Neuronal stem cell (in vitro differentiated cells): ENCODE results near the gene SPATA24.

Experiments used
- DNase-seq: peaks from one replicate; pipeline ENCODE4 v3.0.0-alpha.2; 2013; ENCODE audit warnings: low spot score
- H2AFZ ChIP-seq: one replicate; pipeline ENCODE4 v1.6.1; 2013; ENCODE audit warnings: mild to moderate bottlenecking, low read length, inconsistent platforms
- H2AK5ac ChIP-seq: 2 replicates; pipeline ENCODE4 v1.6.1; 2013; ENCODE audit warnings: low read depth, mild to moderate bottlenecking, inconsistent platforms, low read length, moderate library complexity, mixed read lengths
- H2BK120ac ChIP-seq: 2 replicates; pipeline ENCODE4 v1.6.1; 2013; ENCODE audit warnings: low read depth, mild to moderate bottlenecking, inconsistent platforms, low read length, moderate library complexity, mixed read lengths
- H2BK12ac ChIP-seq: one replicate; pipeline ENCODE4 v1.6.1; 2013; ENCODE audit warnings: low read length, inconsistent platforms
- H2BK15ac ChIP-seq: 2 replicates; pipeline ENCODE4 v1.6.1; 2013; ENCODE audit warnings: mild to moderate bottlenecking, low read length, inconsistent platforms, mixed read lengths
- H2BK5ac ChIP-seq: one replicate; pipeline ENCODE4 v1.6.1; 2013; ENCODE audit warnings: inconsistent platforms, mild to moderate bottlenecking, low read length, moderate library complexity
- H3K14ac ChIP-seq: one replicate; pipeline ENCODE4 v1.6.1; 2013; ENCODE audit warnings: low read length, inconsistent platforms
- H3K18ac ChIP-seq: 2 replicates; pipeline ENCODE4 v1.6.1; 2013; ENCODE audit warnings: low read length, inconsistent platforms
- H3K23ac ChIP-seq: 2 replicates; pipeline ENCODE4 v1.6.1; 2013; ENCODE audit warnings: low read depth, mild to moderate bottlenecking, mixed read lengths, low read length, inconsistent platforms; ENCODE audit not compliant: poor library complexity
- H3K27ac ChIP-seq: replicated peaks from 3 replicates; pipeline ENCODE4 v1.5.1; 2013; ENCODE audit warnings: low read length, inconsistent platforms
- H3K27me3 ChIP-seq, 3 experiments: 2 replicates each; pipeline ENCODE4 v1.6.1; 2013; ENCODE audit warnings: low read length in 3 of 3, mild to moderate bottlenecking in 2 of 3, inconsistent platforms in 1 of 3, low read depth in 1 of 3, mixed read lengths in 1 of 3, moderate library complexity in 1 of 3; ENCODE audit not compliant: control insufficient read depth in 3 of 3, insufficient read depth in 3 of 3
- H3K36me3 ChIP-seq, 2 donors: replicated peaks in 1 of 2; 2 replicates each; pipeline ENCODE4 v1.6.1; 2013; ENCODE audit warnings: low read length in 2 of 2; ENCODE audit not compliant: control insufficient read depth in 2 of 2, insufficient read depth in 2 of 2
- H3K4ac ChIP-seq: 2 replicates; pipeline ENCODE4 v1.6.1; 2013; ENCODE audit warnings: inconsistent platforms, mild to moderate bottlenecking, low read length, moderate library complexity
- H3K4me1 ChIP-seq, 2 donors: 1 replicate in 1 of 2; 2 replicates in 1 of 2; pipeline ENCODE4 v1.6.1; 2013; ENCODE audit warnings: low read length in 2 of 2, low read depth in 1 of 2; ENCODE audit not compliant: control insufficient read depth in 2 of 2, insufficient read depth in 1 of 2
- H3K4me2 ChIP-seq: one replicate; pipeline ENCODE4 v1.6.1; 2013; ENCODE audit warnings: mild to moderate bottlenecking, low read length, inconsistent platforms; ENCODE audit not compliant: insufficient read depth, poor library complexity, severe bottlenecking
- H3K4me3 ChIP-seq, 2 donors: 2 replicates each; pipeline ENCODE4 v1.5.1; 2013; ENCODE audit warnings: low read length in 2 of 2, mild to moderate bottlenecking in 2 of 2, inconsistent platforms in 1 of 2, moderate library complexity in 1 of 2
- H3K79me1 ChIP-seq: one replicate; pipeline ENCODE4 v1.6.1; 2013; ENCODE audit warnings: low read depth, mild to moderate bottlenecking, inconsistent platforms, low read length, moderate library complexity
- H3K9ac ChIP-seq: one replicate; pipeline ENCODE4 v1.6.1; 2013; ENCODE audit warnings: mild to moderate bottlenecking, low read depth, low read length, inconsistent platforms; ENCODE audit not compliant: poor library complexity
- H3K9me3 ChIP-seq, 2 donors: replicated peaks in 1 of 2; 2 replicates each; pipeline versions ENCODE3 to v1.6.1; 2013; ENCODE audit warnings: low read length in 2 of 2, mild to moderate bottlenecking in 2 of 2, inconsistent platforms in 1 of 2, low read depth in 1 of 2, mixed read lengths in 1 of 2, moderate library complexity in 1 of 2; ENCODE audit not compliant: control insufficient read depth in 2 of 2, insufficient read depth in 1 of 2
- H4K8ac ChIP-seq: one replicate; pipeline ENCODE4 v1.6.1; 2013; ENCODE audit warnings: low read depth, mild to moderate bottlenecking, inconsistent platforms, low read length, moderate library complexity
- H4K91ac ChIP-seq: one replicate; pipeline ENCODE4 v1.6.1; 2013; ENCODE audit warnings: low read length, low read depth, mild to moderate bottlenecking, inconsistent platforms; ENCODE audit not compliant: poor library complexity
- WGBS, 2 donors: extraction: QIAGEN DNeasy Blood & Tissue Kit; methylation state at CpG; one replicate each; pipeline ENCODE4 v1.1.7; 2013; ENCODE audit warnings: missing lambda C conversion rate in 2 of 2, mixed read lengths in 1 of 2; ENCODE audit not compliant: insufficient read length in 2 of 2, insufficient replicate concordance in 1 of 2; ENCODE audit errors: extremely low coverage in 2 of 2; 5-methylcytosine and 5-hydroxymethylcytosine counted together

Gene SPATA24

DNA sequence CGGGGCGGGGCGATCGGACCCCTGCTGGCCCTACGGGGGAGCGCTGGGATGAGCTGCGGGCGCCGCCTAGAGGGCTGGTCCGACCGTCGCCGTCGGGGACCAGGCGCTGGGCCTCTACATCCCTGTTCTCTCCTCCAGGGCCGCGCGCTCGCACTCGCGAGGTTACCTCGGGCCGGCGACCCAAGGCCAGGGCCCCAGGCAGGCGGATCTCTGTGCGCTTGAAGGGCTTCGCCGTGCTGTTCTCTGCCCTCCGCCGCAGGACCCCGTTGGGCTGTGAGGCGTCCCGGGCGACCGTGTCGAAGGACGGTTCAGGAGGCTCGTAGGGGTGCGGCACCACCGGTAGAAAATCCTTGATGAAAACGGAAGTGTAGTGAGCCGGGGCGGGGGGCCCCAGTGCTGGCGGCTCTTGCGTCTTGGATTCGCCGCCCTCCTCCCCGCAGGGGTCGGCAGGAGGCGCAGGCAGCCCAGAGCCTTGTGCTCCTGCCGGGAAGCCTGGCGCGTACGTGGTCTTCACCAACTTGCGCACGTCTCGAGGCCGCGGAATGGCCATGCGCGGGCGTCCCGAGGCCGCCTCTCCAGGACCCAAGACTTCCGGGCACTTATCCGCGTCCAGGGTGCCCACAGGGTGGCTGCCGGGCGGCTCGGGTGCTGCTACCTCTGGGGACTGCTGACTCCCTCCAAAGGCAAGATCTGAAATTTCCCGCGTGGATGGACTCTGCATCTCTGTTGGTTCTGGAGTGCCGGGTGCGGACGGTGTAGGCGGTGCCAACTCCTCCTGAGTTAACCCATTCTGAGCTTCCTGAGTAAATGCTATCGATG is 11.0 kb downstream of the SPATA24 start:
- DNase-seq = no peak
- H3K36me3 ChIP-seq = no peaks in the 10 kb centered on the region

DNA sequence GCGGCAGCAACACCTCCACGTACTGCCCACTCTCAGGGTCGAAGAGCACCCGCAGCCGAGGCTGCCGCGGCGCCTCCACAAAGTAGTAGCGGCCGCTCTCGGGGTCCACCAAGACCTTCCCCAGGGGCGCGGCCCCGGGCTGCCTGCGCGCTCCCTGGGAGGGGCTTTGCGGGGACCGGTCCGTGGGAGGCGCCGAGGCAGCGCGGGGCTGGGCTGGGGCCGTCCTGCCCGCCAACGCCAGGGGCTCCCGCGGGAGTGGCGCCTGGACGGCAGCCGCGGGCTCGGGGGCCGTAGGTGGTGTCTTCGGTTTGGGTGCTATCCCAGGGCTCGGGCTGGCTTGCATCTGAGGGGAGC is 11.6 kb downstream of the SPATA24 start:
- H3K23ac ChIP-seq = peak overlapping the region; percentile 98
- H4K91ac ChIP-seq = no peak overlapping the region
- H3K4me1 ChIP-seq = peaks cover 2 to 9% of the 10 kb centered on the region in 2 donors
- peak overlapping the region; percentile 87 for H2AFZ ChIP-seq
- H4K8ac ChIP-seq = no peak overlapping the region
- H3K4me2 ChIP-seq = peak overlapping the region; percentile 66
- peak overlapping the region; percentile 58 for H2BK15ac ChIP-seq
- peak overlapping the region; percentile 91 for H2BK120ac ChIP-seq
- no peaks in the 10 kb centered on the region for H3K36me3 ChIP-seq
- H2BK12ac ChIP-seq = peak overlapping the region; percentile 22
- H3K4ac ChIP-seq = no peak overlapping the region
- H3K79me1 ChIP-seq = peaks cover 2% of the 10 kb centered on the region
- H3K9me3 ChIP-seq = peaks cover 0 to 17% of the 10 kb centered on the region in 2 donors
- no peak overlapping the region for H2BK5ac ChIP-seq
- no peak for DNase-seq
- peak overlapping the region; percentile 87 for H3K18ac ChIP-seq
- H3K14ac ChIP-seq = no peak overlapping the region
- peaks cover 25 to 52% (median 46%) of the 10 kb centered on the region in 3 experiments for H3K27me3 ChIP-seq
- H3K27ac ChIP-seq = no peak overlapping the region
- H3K9ac ChIP-seq = peak overlapping the region; percentile 60
- peak overlapping the region; percentile 89 for H2AK5ac ChIP-seq
- WGBS, 2 donors = no CpG with 5 or more reads among the region's 36 CpGs
- peak overlapping the region in 1 of 2 donors; percentile 72 for H3K4me3 ChIP-seq

More for the DNA sequence above, 11.0 kb downstream of the SPATA24 start:
- no peak overlapping the region for H2BK5ac ChIP-seq
- WGBS, 2 donors = no CpG with 5 or more reads among the region's 77 CpGs
- H4K91ac ChIP-seq = no peak overlapping the region
- H3K14ac ChIP-seq = peak overlapping the region; percentile 89
- H3K23ac ChIP-seq = peak overlapping the region; percentile 98
- peak overlapping the region; percentile 88 for H3K9ac ChIP-seq
- peaks cover 0 to 17% of the 10 kb centered on the region in 2 donors for H3K9me3 ChIP-seq
- H3K27ac ChIP-seq = no peak overlapping the region
- H2AK5ac ChIP-seq = peak overlapping the region; percentile 4
- peaks cover under 1 to 9% of the 10 kb centered on the region in 2 donors for H3K4me1 ChIP-seq
- H3K18ac ChIP-seq = peak overlapping the region; percentile 95
- H3K4me3 ChIP-seq = peak overlapping the region; percentile 12 to 72
- peak overlapping the region; percentile 48 for H4K8ac ChIP-seq
- H2BK12ac ChIP-seq = peak overlapping the region; percentile 22
- no peak overlapping the region for H2BK120ac ChIP-seq
- peak overlapping the region; percentile 85 for H2BK15ac ChIP-seq
- peaks cover 25 to 52% (median 46%) of the 10 kb centered on the region in 3 experiments for H3K27me3 ChIP-seq
- H3K79me1 ChIP-seq = peaks cover 2% of the 10 kb centered on the region
- H2AFZ ChIP-seq = peak overlapping the region; percentile 87
- H3K4ac ChIP-seq = no peak overlapping the region
- peak overlapping the region; percentile 66 for H3K4me2 ChIP-seq

DNA sequence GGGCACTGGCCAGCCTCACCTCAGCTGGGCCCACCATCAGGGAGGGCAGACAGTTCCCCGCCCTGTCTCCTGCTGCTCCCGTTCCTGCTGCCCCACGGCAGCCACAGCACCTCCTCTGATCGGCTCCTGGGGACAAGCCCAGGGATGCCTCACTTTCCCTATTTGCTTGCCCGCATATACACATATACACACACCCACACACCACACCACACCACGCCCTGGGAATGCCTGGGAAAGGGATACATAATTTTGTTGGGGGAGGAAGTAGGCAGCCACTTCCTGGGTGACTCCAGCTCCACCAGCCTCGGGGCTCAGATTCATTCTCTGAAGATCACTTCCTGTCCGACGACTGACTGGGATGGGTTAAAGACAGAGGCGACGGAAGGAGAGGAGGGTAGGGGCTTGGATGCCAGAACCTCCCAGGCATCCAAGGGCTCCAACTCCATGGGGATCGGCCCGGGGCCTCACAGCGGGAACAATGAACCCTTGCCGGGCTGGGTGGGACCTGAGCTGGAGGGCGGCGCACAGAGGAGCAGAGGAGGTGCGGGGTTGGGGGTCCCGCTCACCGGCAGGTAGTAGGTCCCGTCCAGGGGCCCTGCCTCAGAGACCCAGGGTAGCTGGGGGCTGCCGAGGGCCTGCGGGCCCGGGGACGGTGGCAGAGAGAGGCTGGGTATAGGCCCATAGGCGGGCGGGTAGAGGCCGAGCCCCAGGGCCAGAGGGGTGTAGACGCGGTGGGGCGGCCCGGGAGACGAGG is 12.1 kb downstream of the SPATA24 start:
- H2AK5ac ChIP-seq = peak overlapping the region; percentile 89
- no peak overlapping the region for H3K27ac ChIP-seq
- H3K4me1 ChIP-seq = peaks cover 2 to 9% of the 10 kb centered on the region in 2 donors
- peak overlapping the region; percentile 60 for H3K9ac ChIP-seq
- H3K27me3 ChIP-seq = peaks cover 25 to 53% (median 46%) of the 10 kb centered on the region in 3 experiments
- peak overlapping the region; percentile 58 for H2BK15ac ChIP-seq
- H3K14ac ChIP-seq = no peak overlapping the region
- no peaks in the 10 kb centered on the region for H3K36me3 ChIP-seq
- H2BK5ac ChIP-seq = no peak overlapping the region
- H3K79me1 ChIP-seq = peaks cover 2% of the 10 kb centered on the region
- H2AFZ ChIP-seq = no peak overlapping the region
- no peak overlapping the region for H4K91ac ChIP-seq
- H2BK12ac ChIP-seq = peak overlapping the region; percentile 19
- no peak for DNase-seq
- peak overlapping the region; percentile 66 for H3K4me2 ChIP-seq
- H3K9me3 ChIP-seq = peaks cover 0 to 17% of the 10 kb centered on the region in 2 donors
- H3K18ac ChIP-seq = peak overlapping the region; percentile 87
- WGBS, 2 donors = no CpG with 5 or more reads among the region's 33 CpGs
- H3K23ac ChIP-seq = peak overlapping the region; percentile 97
- no peak overlapping the region for H3K4me3 ChIP-seq
- H2BK120ac ChIP-seq = peak overlapping the region; percentile 91
- peak overlapping the region; percentile 90 for H3K4ac ChIP-seq
- H4K8ac ChIP-seq = no peak overlapping the region
